T-cell (primary cell): Measurements from ENCODE around the gene SLC22A4. TPM values are rescaled to one million over a fixed set of nuclear protein-coding genes. Genes with fewer than 3 reads are reported as not detected.
A peak's percentile ranks its signal among the peaks of the same experiment; 100 is the strongest.

Experiments
- ATAC-seq, 4 experiments: fragments of 200-7000 bp in 3 of 4; fragments of 150-1000 bp in 1 of 4; cut with Tn5 transposase; replicated peaks in 1 of 4; 1 replicate in 3 of 4; 2 replicates in 1 of 4; pipeline ENCODE4 v1.10.0; 2021; ENCODE audit warnings: moderate library complexity in 3 of 4, mild to moderate bottlenecking in 2 of 4, moderate number of reproducible peaks in 1 of 4
- CTCF ChIA-PET, 2 donors: fragments of 300-600 bp; sonication (Branson Sonifier 250); formaldehyde crosslinking; loops; one replicate each; lab custom pipeline; 2022; ENCODE audit warnings: antibody characterized with exemption in 2 of 2; lab: Charles Lee
- POLR2A ChIA-PET, 2 donors: fragments of 300-600 bp; sonication (Branson Sonifier 250); formaldehyde crosslinking; loops; one replicate each; lab custom pipeline; 2022; ENCODE audit warnings: antibody characterized with exemption in 2 of 2; lab: Charles Lee
- DNase-seq, 35 experiments: peaks; one replicate each; pipeline versions ENCODE4 v3.0.0 to v3.0.0-alpha.2; 2013 to 2023
- H3K27ac ChIP-seq: one replicate; pipeline ENCODE4 v1.5.1; 2013; ENCODE audit warnings: low read length
- H3K27me3 ChIP-seq, 2 experiments: replicated peaks in 1 of 2; 1 replicate in 1 of 2; 2 replicates in 1 of 2; pipeline versions ENCODE4 v1.6.1 to v1.7.0; 2013; ENCODE audit warnings: low read length in 1 of 2, mixed read lengths in 1 of 2; ENCODE audit not compliant: control insufficient read depth in 2 of 2, insufficient read depth in 2 of 2; ENCODE audit errors: extremely low read depth in 1 of 2
- H3K36me3 ChIP-seq, 2 donors: 1 replicate in 1 of 2; 2 replicates in 1 of 2; pipeline versions ENCODE4 v1.6.1 to v1.7.0; 2013; ENCODE audit warnings: low read length in 1 of 2; ENCODE audit not compliant: control insufficient read depth in 2 of 2, insufficient read depth in 1 of 2; ENCODE audit errors: extremely low read depth in 1 of 2
- H3K4me1 ChIP-seq, 2 experiments: 1 replicate in 1 of 2; 2 replicates in 1 of 2; pipeline versions ENCODE4 v1.6.1 to v1.7.0; 2013; ENCODE audit warnings: low read length in 2 of 2, mixed read lengths in 1 of 2; ENCODE audit not compliant: insufficient read depth in 2 of 2, control insufficient read depth in 1 of 2; ENCODE audit errors: extremely low read depth in 1 of 2
- H3K4me3 ChIP-seq, 2 donors: 1 replicate in 1 of 2; 2 replicates in 1 of 2; pipeline versions ENCODE4 v1.5.1 to v1.7.0; 2013; ENCODE audit warnings: mild to moderate bottlenecking in 2 of 2, low read length in 1 of 2, moderate library complexity in 1 of 2; ENCODE audit not compliant: control insufficient read depth in 1 of 2; ENCODE audit errors: extremely low read depth in 1 of 2
- H3K9me3 ChIP-seq: 2 replicates; pipeline ENCODE4 v1.7.0; 2013
- H3K27ac Mint-ChIP-seq, 2 donors: one replicate each; pipeline ENCODE4 v1.8.0; 2020 to 2021; ENCODE audit warnings: mild to moderate bottlenecking in 2 of 2, mixed read lengths in 2 of 2
- H3K27me3 Mint-ChIP-seq, 2 donors: one replicate each; pipeline ENCODE4 v1.8.0; 2021 to 2022; ENCODE audit warnings: mixed read lengths in 2 of 2
- H3K36me3 Mint-ChIP-seq: one replicate; pipeline ENCODE4 v1.8.0; 2021; ENCODE audit warnings: mixed read lengths
- H3K4me1 Mint-ChIP-seq, 3 donors: one replicate each; pipeline ENCODE4 v1.8.0; 2020 to 2022; ENCODE audit warnings: mixed read lengths in 3 of 3, mild to moderate bottlenecking in 1 of 3
- H3K4me3 Mint-ChIP-seq, 3 donors: one replicate each; pipeline ENCODE4 v1.8.0; 2020 to 2022; ENCODE audit warnings: mild to moderate bottlenecking in 3 of 3, mixed read lengths in 3 of 3, moderate library complexity in 3 of 3
- H3K9me3 Mint-ChIP-seq, 3 donors: one replicate each; pipeline ENCODE4 v1.8.0; 2020 to 2022; ENCODE audit warnings: mixed read lengths in 3 of 3
- WGBS: methylation state at CpG from one replicate; pipeline ENCODE4 v1.1.5; 2013; ENCODE audit warnings: missing lambda C conversion rate; ENCODE audit not compliant: insufficient coverage; 5-methylcytosine and 5-hydroxymethylcytosine counted together
- total RNA-seq, 35 experiments: library from RNA in 6 of 35; stranded (reverse) in 6 of 35; fragments of 120-200 nt in 1 of 35; gene quantifications; one replicate each; pipeline versions ENCODE4 v1.2.1 to v1.2.4 and lab custom pipeline; 2013 to 2026

SLC22A4 gene
- total RNA-seq, 5 donors from 2014 or later (not counting 1 experiment from before 2014, with no cell fraction given) = 0.20 TPM; not detected in 4

GRCh38 chr5:132253452-132254320, 40.5 kb upstream of the SLC22A4 start:
- no peak overlapping the region for H3K4me3 ChIP-seq
- Mint-ChIP-seq H3K27me3 (peaks cover 13 to 19% of the 10 kb centered on the region in 2 donors), H3K9me3 (no peaks in the 10 kb centered on the region), H3K36me3 (no peaks in the 10 kb centered on the region), H3K4me1 (no peaks in the 10 kb centered on the region), H3K4me3 (no peak overlapping the region), H3K27ac (no peak overlapping the region)
- H3K27ac ChIP-seq = no peak overlapping the region
- H3K27me3 ChIP-seq = peaks cover 0 to 51% of the 10 kb centered on the region in 2 experiments
- no peaks in the 10 kb centered on the region for H3K36me3 ChIP-seq
- 84% methylated on average over 6 of the region's 8 CpGs for WGBS
- ChIA-PET CTCF (no interaction called here), POLR2A (no interaction called here)
- no peaks in the 10 kb centered on the region for H3K9me3 ChIP-seq
- ATAC-seq (no peak), DNase-seq (peak in 1 of 35 experiments; percentile 7)
- peaks cover 0 to 8% of the 10 kb centered on the region in 2 experiments for H3K4me1 ChIP-seq

DNA sequence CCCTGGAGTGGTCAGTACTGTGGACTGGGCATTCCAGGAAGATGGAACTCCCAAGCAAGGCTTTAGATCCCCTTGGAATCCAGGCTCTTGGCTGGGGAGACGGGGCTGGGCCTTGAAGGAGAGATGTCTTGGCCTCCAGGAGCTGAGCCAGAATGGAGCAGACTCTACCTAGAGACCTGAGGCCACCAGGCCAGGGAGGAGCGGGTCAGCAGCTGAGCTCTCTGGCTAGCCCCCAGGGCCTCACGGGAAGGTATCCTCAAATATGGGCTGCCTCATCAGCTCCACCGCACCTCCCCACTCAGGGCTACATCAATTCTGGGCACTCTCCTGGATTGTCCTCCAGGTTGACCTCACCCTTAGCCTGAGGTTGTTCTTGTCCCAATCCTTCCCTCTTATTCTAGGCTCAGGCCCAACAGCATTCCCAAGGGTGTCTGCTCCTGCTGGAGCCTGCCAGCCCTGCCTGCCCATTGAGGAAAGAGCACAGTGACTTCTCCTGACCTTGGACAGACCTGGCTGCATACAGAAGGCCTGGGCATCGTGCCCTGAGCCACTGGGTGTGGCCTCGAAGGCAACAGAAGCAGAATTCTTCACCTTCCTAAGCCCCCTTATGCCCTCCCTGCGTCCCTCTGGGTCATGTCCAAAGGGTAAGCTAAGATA, 39.7 kb upstream of the SLC22A4 start:
- Histone ChIP-seq H3K4me3 (no peak overlapping the region), H3K9me3 (no peaks in the 10 kb centered on the region), H3K36me3 (no peaks in the 10 kb centered on the region), H3K27me3 (peaks cover 0 to 57% of the 10 kb centered on the region in 2 experiments), H3K27ac (no peak overlapping the region), H3K4me1 (peaks cover 0 to 8% of the 10 kb centered on the region in 2 experiments)
- Mint-ChIP-seq H3K36me3 (no peaks in the 10 kb centered on the region), H3K4me3 (no peak overlapping the region), H3K27ac (no peak overlapping the region), H3K27me3 (peaks cover 13 to 23% of the 10 kb centered on the region in 2 donors), H3K4me1 (no peaks in the 10 kb centered on the region), H3K9me3 (no peaks in the 10 kb centered on the region)
- ChIA-PET CTCF (no interaction called here), POLR2A (no interaction called here)
- WGBS = 81% methylated on average over 3 of the region's 7 CpGs
- DNase-seq (no peak), ATAC-seq (no peak)

GRCh38 chr5:132256086-132256782, 38.0 kb upstream of the SLC22A4 start:
- Mint-ChIP-seq H3K4me1 (peaks cover 0 to 8% (median 6%) of the 10 kb centered on the region in 3 donors), H3K27ac (peak overlapping the region in 1 of 2 donors; percentile 2), H3K4me3 (peak overlapping the region in 1 of 3 donors; percentile 35), H3K9me3 (no peaks in the 10 kb centered on the region), H3K27me3 (peaks cover 13 to 27% of the 10 kb centered on the region in 2 donors), H3K36me3 (no peaks in the 10 kb centered on the region)
- CTCF ChIA-PET = no interaction called here
- H3K4me1 ChIP-seq = peaks cover 0 to 8% of the 10 kb centered on the region in 2 experiments
- no peak for DNase-seq
- H3K9me3 ChIP-seq = no peaks in the 10 kb centered on the region
- H3K27me3 ChIP-seq = peaks cover 0 to 65% of the 10 kb centered on the region in 2 experiments
- H3K27ac ChIP-seq = no peak overlapping the region
- no peak overlapping the region for H3K4me3 ChIP-seq
- no peaks in the 10 kb centered on the region for H3K36me3 ChIP-seq
- ATAC-seq = no peak
- WGBS = 100% methylated on average over 3 of the region's 4 CpGs
- POLR2A ChIA-PET = no interaction called here

DNA sequence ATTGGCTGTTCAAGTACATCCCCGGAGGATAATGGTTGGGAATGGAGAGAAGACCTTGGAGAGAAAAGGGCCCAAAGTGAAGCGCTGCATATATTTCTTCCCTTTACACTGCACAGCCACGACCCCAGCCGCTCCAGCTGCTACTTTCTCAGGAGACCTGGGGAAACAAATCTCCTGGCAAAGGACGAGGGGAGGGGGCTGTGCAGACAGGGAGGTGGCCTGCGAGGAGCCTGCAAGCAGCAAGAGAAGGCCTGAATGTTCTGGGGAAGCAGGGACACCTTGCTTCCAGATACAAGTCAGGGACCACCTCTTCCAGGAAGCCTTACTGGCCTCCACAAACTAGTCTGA, 37.4 kb upstream of the SLC22A4 start:
- 77% methylated on average over 4 of the region's 6 CpGs for whole genome bisulfite sequencing
- no peaks in the 10 kb centered on the region for H3K36me3 ChIP-seq
- DNase-seq (no peak), ATAC-seq (no peak)
- POLR2A ChIA-PET = no interaction called here
- no peaks in the 10 kb centered on the region for H3K9me3 ChIP-seq
- CTCF ChIA-PET = no interaction called here
- H3K27me3 ChIP-seq = peaks cover 0 to 61% of the 10 kb centered on the region in 2 experiments
- no peaks in the 10 kb centered on the region for H3K36me3 Mint-ChIP-seq
- H3K4me1 Mint-ChIP-seq = peaks cover 0 to 8% (median 6%) of the 10 kb centered on the region in 3 donors
- H3K27ac Mint-ChIP-seq = peak overlapping the region in 1 of 2 donors; percentile 2
- H3K4me3 ChIP-seq = no peak overlapping the region
- peaks cover 0 to 8% of the 10 kb centered on the region in 2 experiments for H3K4me1 ChIP-seq
- H3K27ac ChIP-seq = no peak overlapping the region
- H3K9me3 Mint-ChIP-seq = no peaks in the 10 kb centered on the region
- peak overlapping the region in 1 of 3 donors; percentile 35 for H3K4me3 Mint-ChIP-seq
- peaks cover 13 to 27% of the 10 kb centered on the region in 2 donors for H3K27me3 Mint-ChIP-seq

GRCh38 chr5:132257131-132258101, 36.8 kb upstream of the SLC22A4 start, which contains the start of gene PDLIM4:
TSS of gene PDLIM4 (plus strand) at chr5:132257696. CDS start at chr5:132257735, 39 bp downstream.
- Mint-ChIP-seq H3K9me3 (no peaks in the 10 kb centered on the region), H3K4me3 (peak within 1 kb of the TSS in 1 of 3 donors; percentile 36), H3K4me1 (peaks cover 0 to 8% (median 6%) of the 10 kb centered on the region in 3 donors), H3K36me3 (no peaks in the 10 kb centered on the region), H3K27me3 (peaks cover 13 to 27% of the 10 kb centered on the region in 2 donors), H3K27ac (peak within 1 kb of the TSS in 1 of 2 donors; percentile 2)
- Histone ChIP-seq H3K27ac (no peak within 1 kb of the TSS), H3K4me3 (peak within 1 kb of the TSS in 1 of 2 donors; percentile 25), H3K27me3 (peaks cover 0 to 61% of the 10 kb centered on the region in 2 experiments), H3K36me3 (no peaks in the 10 kb centered on the region), H3K4me1 (peaks cover 0 to 8% of the 10 kb centered on the region in 2 experiments), H3K9me3 (no peaks in the 10 kb centered on the region)
- CTCF ChIA-PET = no interaction called here
- POLR2A ChIA-PET = no interaction called here
- DNase-seq (no peak), ATAC-seq (no peak)
- 35% methylated on average over 81 of the region's 88 CpGs for WGBS
